K562 (cell line): ENCODE measurements around the gene KRT8. TPM values are rescaled to one million over a fixed set of nuclear protein-coding genes. Genes with fewer than 3 reads are reported as not detected.

Experiments used
- CBFB ChIP-seq: sonication (generic); formaldehyde crosslinking; IDR thresholded peaks from 2 replicates; pipeline ENCODE4 v1.4.0; 2020; ENCODE audit warnings: mild to moderate bottlenecking, missing genetic modification reagents
- CREB3 ChIP-seq: fragments of 450-650 bp; conservative IDR thresholded peaks from 2 replicates; pipeline ENCODE4 v1.6.1; 2016; ENCODE audit warnings: missing genetic modification characterization, low read depth, mild to moderate bottlenecking, missing compliant biosample characterization, moderate library complexity
- CREM ChIP-seq: IDR thresholded peaks from 2 replicates; pipeline ENCODE4 v1.6.1; 2014; ENCODE audit warnings: antibody characterized with exemption, low read depth
- DMBX1 ChIP-seq: fragments of 250-450 bp; sonication (Bioruptor Pico); IDR thresholded peaks from 2 replicates; pipeline ENCODE4 v1.8.0; 2022; ENCODE audit warnings: inconsistent platforms, mild to moderate bottlenecking, moderate library complexity, borderline replicate concordance
- GTF2F1 ChIP-seq: IDR thresholded peaks from 2 replicates; pipeline ENCODE4 v1.6.1; 2011; ENCODE audit warnings: low read depth, low read length, improper control_type of control experiment
- HDAC6 ChIP-seq: IDR thresholded peaks from 2 replicates; pipeline ENCODE4 v1.6.1; 2012; ENCODE audit warnings: low read depth, mild to moderate bottlenecking, control low read depth, inconsistent platforms, low read length, moderate library complexity
- ILF3 ChIP-seq: fragments of 450-650 bp; IDR thresholded peaks from 2 replicates; pipeline ENCODE4 v1.6.1; 2018; ENCODE audit warnings: antibody characterized with exemption, mild to moderate bottlenecking, moderate library complexity, borderline replicate concordance
- MGA ChIP-seq: fragments of 450-650 bp; IDR thresholded peaks from 2 replicates; pipeline ENCODE4 v1.6.1; 2016; ENCODE audit warnings: mild to moderate bottlenecking, moderate library complexity
- POLR2AphosphoS5 ChIP-seq: IDR thresholded peaks from 2 replicates; pipeline ENCODE4 v1.6.1; 2011; ENCODE audit warnings: mild to moderate bottlenecking, low read depth, low read length, moderate library complexity; ENCODE audit not compliant: control insufficient read depth, insufficient read depth
- SAFB2 ChIP-seq: fragments of 200-400 bp; formaldehyde crosslinking; IDR thresholded peaks from 2 replicates; pipeline ENCODE4 v1.6.1; 2018; ENCODE audit warnings: borderline replicate concordance, low read length, low read depth, moderate library complexity; ENCODE audit not compliant: severe bottlenecking
- SNIP1 ChIP-seq: fragments of 450-650 bp; IDR thresholded peaks from 2 replicates; pipeline ENCODE4 v1.7.1; 2017; ENCODE audit warnings: low read depth, mild to moderate bottlenecking
- ZNF217 ChIP-seq: sonication (generic); formaldehyde crosslinking; IDR thresholded peaks from 2 replicates; pipeline ENCODE4 v1.8.0; 2022; ENCODE audit warnings: mild to moderate bottlenecking, missing genetic modification reagents
- ZNF253 ChIP-seq: fragments of 250-450 bp; sonication (Bioruptor Pico); conservative IDR thresholded peaks from 2 replicates; pipeline ENCODE4 v1.6.1; 2021; ENCODE audit warnings: mild to moderate bottlenecking
- ZNF274 ChIP-seq: IDR thresholded peaks from 2 replicates; pipeline ENCODE4 v1.6.1; 2011; ENCODE audit warnings: low read depth, mild to moderate bottlenecking, low read length, moderate library complexity, borderline replicate concordance
- polyA plus RNA-seq, 8 experiments: library from polyadenylated mRNA; depleted of rRNA in 4 of 8; stranded (reverse) in 5 of 8; unstranded in 3 of 8; fragments of >200 nt; fragmentation: Nextera tagmentation in 2 of 8; fragmentation: Illumina TruSeq in 1 of 8; extraction: Ambion mirVana in 2 of 8; extraction: Trizol in 1 of 8; gene quantifications; 2 replicates each; pipeline versions ENCODE4 v1.2.1 to v1.2.3, GENCODE V29; 2011 to 2014; ENCODE audit warnings: inconsistent platforms in 1 of 8, missing spikeins in 1 of 8
- total RNA-seq, 7 experiments: library from RNA; depleted of rRNA in 6 of 7; stranded (reverse); fragments of >200 nt in 6 of 7; fragmentation: Illumina TruSeq in 2 of 7; extraction: Trizol in 2 of 7; gene quantifications; 2 replicates each; pipeline versions ENCODE4 v1.2.1 to v1.2.3, GENCODE V29; 2011 to 2021; ENCODE audit warnings: low replicate concordance in 1 of 7
- TF ChIP-seq, protein P1 (sequence below): fragments of 450-650 bp; IDR thresholded peaks from 2 replicates; pipeline ENCODE4 v1.6.1; 2016

The KRT8 gene
- total and polyA plus RNA-seq, 9 of the 15 experiments (the other 6 are each of a cell fraction or from before 2014, with no cell fraction given) = 41.5 to 661 (median 260) TPM

DNA sequence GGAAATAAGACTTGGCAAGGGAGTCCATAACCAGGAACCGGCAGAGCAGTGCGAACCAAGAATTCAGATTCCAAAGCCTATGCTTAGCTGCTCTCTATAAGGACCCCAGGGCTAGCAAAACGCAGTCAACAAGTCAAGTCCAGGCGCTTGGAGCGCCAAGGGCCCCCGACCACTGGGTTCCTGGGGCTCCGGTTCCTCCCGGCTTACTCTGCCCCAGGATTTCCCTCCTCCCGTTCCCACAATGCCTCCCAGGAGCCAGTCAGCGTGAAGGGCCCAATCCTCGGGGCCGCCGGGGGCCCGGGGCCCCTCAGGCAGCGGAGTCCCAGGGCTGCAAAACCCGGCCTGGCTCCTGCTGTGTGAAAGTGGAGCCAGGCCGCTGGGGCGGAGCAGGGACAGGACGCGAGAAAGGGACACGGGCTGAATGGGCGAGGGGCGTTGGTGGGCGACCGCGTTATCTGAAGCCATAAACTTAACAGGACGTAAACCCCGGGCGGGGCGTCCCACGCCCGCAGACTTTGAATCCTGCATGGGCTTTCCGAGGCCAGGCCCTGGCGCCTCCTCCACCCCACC, 1.5 kb downstream of the KRT8 start (continued):
- TF ChIP-seq HDAC6 (no peak), CREM (peak; percentile 53), ZNF253 (CRISPR knock-in tag) (no peak), ILF3 (no peak), CREB3 (no peak), ZNF274 (no peak), GTF2F1 (no peak), DMBX1 (peak; percentile 49; the same call in 1 of the 2 replicates), CBFB (CRISPR knock-in tag) (no peak), MGA (no peak), ZNF217 (no peak), SNIP1 (no peak), SAFB2 (no peak), POLR2AphosphoS5 (no peak)
- TF ChIP-seq, protein P1, sequence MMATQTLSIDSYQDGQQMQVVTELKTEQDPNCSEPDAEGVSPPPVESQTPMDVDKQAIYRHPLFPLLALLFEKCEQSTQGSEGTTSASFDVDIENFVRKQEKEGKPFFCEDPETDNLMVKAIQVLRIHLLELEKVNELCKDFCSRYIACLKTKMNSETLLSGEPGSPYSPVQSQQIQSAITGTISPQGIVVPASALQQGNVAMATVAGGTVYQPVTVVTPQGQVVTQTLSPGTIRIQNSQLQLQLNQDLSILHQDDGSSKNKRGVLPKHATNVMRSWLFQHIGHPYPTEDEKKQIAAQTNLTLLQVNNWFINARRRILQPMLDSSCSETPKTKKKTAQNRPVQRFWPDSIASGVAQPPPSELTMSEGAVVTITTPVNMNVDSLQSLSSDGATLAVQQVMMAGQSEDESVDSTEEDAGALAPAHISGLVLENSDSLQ = peak; percentile 80
